Measurements from ENCODE around the gene SP2. TPM values are rescaled to one million over a fixed set of nuclear protein-coding genes. Genes with fewer than 3 reads are reported as not detected.

The SP2 gene
- total and polyA plus RNA-seq, 2 of the 13 experiments (the other 11 are each of a cell fraction or from before 2014, with no cell fraction given) = 1.4 to 4.8 TPM

- TF ChIP-seq AHDC1 (CRISPR knock-in tag; IDR thresholded peaks at IDR 0.05; ENCODE audit: borderline replicate concordance) (0 out of 2 replicates have a peak, but pooled peaks have one; percentile 23), CHCHD3 (CRISPR knock-in tag; IDR thresholded peaks at IDR 0.05) (no peak), THAP9 (CRISPR knock-in tag; IDR thresholded peaks at IDR 0.05; ENCODE audit: borderline replicate concordance) (peak; percentile 78; the same call in 1 of the 2 replicates), RELA (CRISPR knock-in tag; IDR thresholded peaks at IDR 0.05) (0 out of 2 replicates have a peak, but pooled peaks have one; percentile 59), CENPT (CRISPR knock-in tag; IDR thresholded peaks at IDR 0.05; ENCODE audit: low read depth) (no peak), ZSCAN12 (CRISPR knock-in tag; IDR thresholded peaks at IDR 0.05) (peak; percentile 57; the same call in 1 of the 2 replicates), REXO4 (CRISPR knock-in tag; IDR thresholded peaks at IDR 0.05; ENCODE audit: borderline replicate concordance) (no peak), MYC (CRISPR knock-in tag; IDR thresholded peaks at IDR 0.05; ENCODE audit: borderline replicate concordance) (peak; percentile 80; the same call in 1 of the 2 replicates), ZNF468 (CRISPR knock-in tag; IDR thresholded peaks at IDR 0.05) (no peak), TCF12 (IDR thresholded peaks at IDR 0.05) (no peak), TCF12 (CRISPR knock-in tag; IDR thresholded peaks at IDR 0.05) (no peak), ATAD3A (CRISPR knock-in tag; IDR thresholded peaks at IDR 0.05) (no peak; the same call in 1 of the 2 replicates), RARG (CRISPR knock-in tag; IDR thresholded peaks at IDR 0.05; ENCODE audit: low read depth) (no peak), ZNF644 (CRISPR knock-in tag; IDR thresholded peaks at IDR 0.05; ENCODE audit: low read depth) (no peak)
- TF ChIP-seq, protein P1, sequence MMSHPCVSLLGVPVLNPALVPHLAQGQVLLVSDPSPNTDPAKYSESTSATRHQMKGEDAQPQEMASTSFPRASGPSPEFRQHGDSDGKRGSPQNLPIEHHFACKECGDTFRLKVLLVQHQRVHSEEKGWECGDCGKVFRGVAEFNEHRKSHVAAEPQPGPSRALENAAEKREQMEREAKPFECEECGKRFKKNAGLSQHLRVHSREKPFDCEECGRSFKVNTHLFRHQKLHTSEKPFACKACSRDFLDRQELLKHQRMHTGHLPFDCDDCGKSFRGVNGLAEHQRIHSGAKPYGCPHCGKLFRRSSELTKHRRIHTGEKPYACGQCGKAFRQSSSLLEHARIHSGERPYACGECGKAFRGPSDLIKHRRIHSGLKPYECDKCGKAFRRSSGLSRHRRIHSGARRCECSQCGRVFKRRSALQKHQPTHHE (CRISPR knock-in tag; IDR thresholded peaks at IDR 0.05; ENCODE audit: borderline replicate concordance) = no peak
- TF ChIP-seq, protein P2, sequence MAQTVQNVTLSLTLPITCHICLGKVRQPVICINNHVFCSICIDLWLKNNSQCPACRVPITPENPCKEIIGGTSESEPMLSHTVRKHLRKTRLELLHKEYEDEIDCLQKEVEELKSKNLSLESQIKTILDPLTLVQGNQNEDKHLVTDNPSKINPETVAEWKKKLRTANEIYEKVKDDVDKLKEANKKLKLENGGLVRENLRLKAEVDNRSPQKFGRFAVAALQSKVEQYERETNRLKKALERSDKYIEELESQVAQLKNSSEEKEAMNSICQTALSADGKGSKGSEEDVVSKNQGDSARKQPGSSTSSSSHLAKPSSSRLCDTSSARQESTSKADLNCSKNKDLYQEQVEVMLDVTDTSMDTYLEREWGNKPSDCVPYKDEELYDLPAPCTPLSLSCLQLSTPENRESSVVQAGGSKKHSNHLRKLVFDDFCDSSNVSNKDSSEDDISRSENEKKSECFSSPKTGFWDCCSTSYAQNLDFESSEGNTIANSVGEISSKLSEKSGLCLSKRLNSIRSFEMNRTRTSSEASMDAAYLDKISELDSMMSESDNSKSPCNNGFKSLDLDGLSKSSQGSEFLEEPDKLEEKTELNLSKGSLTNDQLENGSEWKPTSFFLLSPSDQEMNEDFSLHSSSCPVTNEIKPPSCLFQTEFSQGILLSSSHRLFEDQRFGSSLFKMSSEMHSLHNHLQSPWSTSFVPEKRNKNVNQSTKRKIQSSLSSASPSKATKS (CRISPR knock-in tag; IDR thresholded peaks at IDR 0.05) = no peak
- TF ChIP-seq, protein P3, sequence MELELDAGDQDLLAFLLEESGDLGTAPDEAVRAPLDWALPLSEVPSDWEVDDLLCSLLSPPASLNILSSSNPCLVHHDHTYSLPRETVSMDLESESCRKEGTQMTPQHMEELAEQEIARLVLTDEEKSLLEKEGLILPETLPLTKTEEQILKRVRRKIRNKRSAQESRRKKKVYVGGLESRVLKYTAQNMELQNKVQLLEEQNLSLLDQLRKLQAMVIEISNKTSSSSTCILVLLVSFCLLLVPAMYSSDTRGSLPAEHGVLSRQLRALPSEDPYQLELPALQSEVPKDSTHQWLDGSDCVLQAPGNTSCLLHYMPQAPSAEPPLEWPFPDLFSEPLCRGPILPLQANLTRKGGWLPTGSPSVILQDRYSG (CRISPR knock-in tag; IDR thresholded peaks at IDR 0.05) = no peak
These were observed 635 bp upstream of the SP2 start (continued) for GRCh38 chr17:47895347-47895855.

Measured in HepG2 (cell line).